Endothelial cell of umbilical vein (primary cell): ENCODE results near the gene FAM3C. TPM values are rescaled to one million over a fixed set of nuclear protein-coding genes. Genes with fewer than 3 reads are reported as not detected.

Experiments
- BruUV-seq: library from RNA; stranded (reverse); fragments of 400-500 nt; replicated peaks from 2 replicates; lab custom pipeline; 2021; lab: Mats Ljungman, UMichigan
- CTCF ChIA-PET: fragments of 300-600, 350-600 bp; sonication (Branson Sonifier 250); formaldehyde crosslinking; loops from one replicate; lab custom pipeline; 2021; ENCODE audit warnings: antibody characterized with exemption, inconsistent platforms; lab: Charles Lee
- POLR2A ChIA-PET: fragments of 300-600, 350-600 bp; sonication (Branson Sonifier 250); formaldehyde crosslinking; loops from one replicate; lab custom pipeline; 2021; ENCODE audit warnings: antibody characterized with exemption, inconsistent platforms; lab: Charles Lee
- DNase-seq: peaks from one replicate; pipeline ENCODE4 v3.0.0-alpha.2; 2011; ENCODE audit warnings: low read depth, low spot score
- FAIRE-seq: peaks from 2 replicates; lab custom pipeline; 2011; peaks lifted over from hg19 to GRCh38; lab: Jason Lieb, UNC
- H2AFZ ChIP-seq: 2 replicates; pipeline ENCODE4 v1.6.0; 2012; ENCODE audit warnings: low read depth, low read length, control low read depth, inconsistent platforms
- H3K27ac ChIP-seq: 2 replicates; pipeline ENCODE4 v1.5.1; 2011; ENCODE audit warnings: low read depth, mild to moderate bottlenecking, control low read depth, low read length, moderate library complexity; ENCODE audit not compliant: insufficient read depth
- H3K27me3 ChIP-seq, 2 experiments: 2 replicates each; pipeline versions ENCODE4 v1.6.0 to v1.6.1; 2011; ENCODE audit warnings: low read length in 2 of 2, mixed read lengths in 1 of 2; ENCODE audit not compliant: control insufficient read depth in 2 of 2, insufficient read depth in 2 of 2
- H3K36me3 ChIP-seq, 2 experiments: 2 replicates in 1 of 2; 3 replicates in 1 of 2; pipeline ENCODE4 v1.5.1; 2011; ENCODE audit warnings: low read length in 2 of 2, mild to moderate bottlenecking in 1 of 2, moderate library complexity in 1 of 2; ENCODE audit not compliant: control insufficient read depth in 2 of 2, insufficient read depth in 2 of 2; ENCODE audit errors: extremely low read depth in 1 of 2
- H3K4me1 ChIP-seq: 3 replicates; pipeline ENCODE4 v1.5.1; 2011; ENCODE audit warnings: mild to moderate bottlenecking, low read length; ENCODE audit not compliant: control insufficient read depth, insufficient read depth; ENCODE audit errors: extremely low read depth
- H3K4me2 ChIP-seq: 2 replicates; pipeline ENCODE4 v1.6.1; 2011; ENCODE audit warnings: low read length, control low read depth, mixed read lengths; ENCODE audit not compliant: insufficient read depth
- H3K4me3 ChIP-seq, 3 experiments: fragments of 200-600 bp in 1 of 3; sonication (generic), shearing (Covaris generic) in 1 of 3; replicated peaks in 1 of 3; 2 replicates each; pipeline ENCODE4 v1.5.1; 2011 to 2016; ENCODE audit warnings: control low read depth in 3 of 3, low read length in 3 of 3, mild to moderate bottlenecking in 2 of 3, inconsistent platforms in 1 of 3, low read depth in 1 of 3, moderate library complexity in 1 of 3; ENCODE audit not compliant: insufficient read depth in 1 of 3
- H3K79me2 ChIP-seq: 2 replicates; pipeline ENCODE4 v1.6.0; 2012; ENCODE audit warnings: low read length, inconsistent platforms; ENCODE audit not compliant: control insufficient read depth, insufficient read depth
- H3K9ac ChIP-seq: replicated peaks from 2 replicates; pipeline ENCODE3; 2011; ENCODE audit warnings: low read length, control low read depth; ENCODE audit not compliant: insufficient read depth; ENCODE audit errors: extremely low read depth
- H3K9me1 ChIP-seq: replicated peaks from 3 replicates; pipeline ENCODE4 v1.6.0; 2011; ENCODE audit warnings: mild to moderate bottlenecking, low read length; ENCODE audit not compliant: control insufficient read depth, insufficient read depth; ENCODE audit errors: extremely low read depth
- H3K9me3 ChIP-seq: replicated peaks from 2 replicates; pipeline ENCODE4 v1.5.1; 2012; ENCODE audit warnings: low read length, inconsistent platforms; ENCODE audit not compliant: control insufficient read depth, insufficient read depth
- H4K20me1 ChIP-seq: replicated peaks from 2 replicates; pipeline ENCODE3; 2011; ENCODE audit warnings: mild to moderate bottlenecking, low read length; ENCODE audit not compliant: control insufficient read depth, insufficient read depth; ENCODE audit errors: extremely low read depth
- EZH2 ChIP-seq: IDR thresholded peaks from 2 replicates; pipeline ENCODE4 v1.6.1; 2012; ENCODE audit warnings: borderline replicate concordance, low read depth, mild to moderate bottlenecking, moderate library complexity, low read length, inconsistent platforms; ENCODE audit not compliant: severe bottlenecking
- FOS ChIP-seq: IDR thresholded peaks from 2 replicates; pipeline ENCODE4 v1.6.1; 2011; ENCODE audit warnings: mild to moderate bottlenecking, low read length, moderate library complexity, borderline replicate concordance; ENCODE audit not compliant: insufficient read depth
- GATA2 ChIP-seq: IDR thresholded peaks from 2 replicates; pipeline ENCODE4 v1.7.0; 2011; ENCODE audit warnings: low read depth, mild to moderate bottlenecking, moderate library complexity, mixed read lengths, low read length; ENCODE audit not compliant: insufficient read length, insufficient read depth
- JUN ChIP-seq: IDR thresholded peaks from 2 replicates; pipeline ENCODE4 v1.6.1; 2011; ENCODE audit warnings: borderline replicate concordance, low read depth; ENCODE audit not compliant: insufficient read length, insufficient read depth
- MYC ChIP-seq: IDR thresholded peaks from one replicate; pipeline ENCODE4 v1.6.1; 2011; ENCODE audit warnings: mild to moderate bottlenecking, low read depth, low read length
- POLR2A ChIP-seq: IDR thresholded peaks from 2 replicates; pipeline ENCODE4 v1.6.1; 2012; ENCODE audit warnings: low read depth, mild to moderate bottlenecking, control low read depth, low read length
- POLR2AphosphoS5 ChIP-seq: IDR thresholded peaks from 2 replicates; pipeline ENCODE4 v1.6.1; 2012; ENCODE audit warnings: low read depth, mild to moderate bottlenecking, control low read depth, low read length, moderate library complexity; ENCODE audit not compliant: insufficient read depth
- dilution Hi-C: fragments of 300-500 bp; cut with MboI; formaldehyde crosslinking; loops from one replicate; pipeline ENCODE4 v1.15.0; 2019; ENCODE audit warnings: low sequenced_read_pairs; ENCODE audit not compliant: extremely low pct_ligation_motif_present
- intact Hi-C: fragments of 100-400 bp; cut with micrococcal nuclease; formaldehyde crosslinking; loops from one replicate; pipeline ENCODE4 v1.10.0; 2022
- polyA plus RNA-seq, 4 experiments: library from polyadenylated mRNA; depleted of rRNA in 3 of 4; stranded (reverse) in 3 of 4; unstranded in 1 of 4; fragments of >200 nt; gene quantifications; 2 replicates each; pipeline versions ENCODE4 v1.2.1 to v1.2.3, GENCODE V29; 2011 to 2012; ENCODE audit warnings: missing spikeins in 1 of 4
- total RNA-seq: library from RNA; stranded (reverse); gene quantifications from 2 replicates; pipeline ENCODE4 v1.2.3, GENCODE V29; 2021
- TF ChIP-seq, protein P1 (sequence below): IDR thresholded peaks from 2 replicates; pipeline ENCODE4 v1.6.1; 2011; ENCODE audit not compliant: insufficient read depth, insufficient read length
- TF ChIP-seq, protein P2 (sequence below), 2 donors: IDR thresholded peaks; 1 replicate in 1 of 2; 2 replicates in 1 of 2; pipeline ENCODE4 v1.5.1; 2011; ENCODE audit warnings: low read length in 2 of 2, mild to moderate bottlenecking in 2 of 2, moderate library complexity in 2 of 2, control low read depth in 1 of 2, inconsistent platforms in 1 of 2, low read depth in 1 of 2; ENCODE audit not compliant: insufficient read depth in 1 of 2; ENCODE audit errors: extremely low read depth in 1 of 2

FAM3C gene
- total and polyA plus RNA-seq, 2 donors (not counting 3 experiments of a cell fraction or from before 2014, with no cell fraction given) = 20.2 to 50.0 TPM

DNA sequence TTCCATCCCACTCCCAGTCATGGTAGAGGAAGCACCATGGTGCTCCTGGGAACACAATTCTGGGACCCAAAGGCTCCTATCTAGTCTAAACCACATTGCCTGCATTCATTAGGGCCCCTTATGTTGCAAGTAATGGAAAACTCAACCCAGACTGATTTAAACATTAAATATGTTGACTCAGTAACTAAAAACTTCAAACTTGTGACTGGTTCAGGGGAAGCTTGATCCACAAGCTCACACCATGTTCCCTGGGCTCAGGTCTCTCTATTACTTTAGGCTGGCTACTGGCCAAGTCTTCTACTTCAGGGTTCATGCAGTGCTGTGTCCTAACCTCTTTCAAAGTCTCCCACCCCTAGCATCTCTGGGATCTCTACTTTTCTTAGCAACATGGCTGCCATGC lies 54.2 kb downstream of the FAM3C start:
- Histone ChIP-seq H4K20me1 (no peaks in the 10 kb centered on the region), H2AFZ (no peak overlapping the region), H3K27ac (no peak overlapping the region), H3K4me3 (no peak overlapping the region), H3K27me3 (peaks cover 0 to 2% of the 10 kb centered on the region in 2 experiments), H3K79me2 (no peaks in the 10 kb centered on the region), H3K9me1 (no peaks in the 10 kb centered on the region), H3K9me3 (no peaks in the 10 kb centered on the region), H3K36me3 (no peaks in the 10 kb centered on the region), H3K4me2 (no peak overlapping the region), H3K4me1 (peaks cover 6% of the 10 kb centered on the region), H3K9ac (no peak overlapping the region)
- intact Hi-C loops (no loop called here), dilution Hi-C loops (no loop called here)
- POLR2A ChIA-PET = no interaction called here
- CTCF ChIA-PET = interaction anchor here (1.3 to 1.5 kb wide), 2 partner anchors 9 to 18 kb away, joined by 3 to 5 read pairs; no protein-coding TSS in a partner anchor
- DNase-seq (no peak), FAIRE-seq (no peak)
- TF ChIP-seq, protein P1, sequence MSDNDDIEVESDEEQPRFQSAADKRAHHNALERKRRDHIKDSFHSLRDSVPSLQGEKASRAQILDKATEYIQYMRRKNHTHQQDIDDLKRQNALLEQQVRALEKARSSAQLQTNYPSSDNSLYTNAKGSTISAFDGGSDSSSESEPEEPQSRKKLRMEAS = no peak
- TF ChIP-seq GATA2 = no peak
- no peak for TF ChIP-seq POLR2A
- TF ChIP-seq FOS = no peak
- TF ChIP-seq, protein P2, sequence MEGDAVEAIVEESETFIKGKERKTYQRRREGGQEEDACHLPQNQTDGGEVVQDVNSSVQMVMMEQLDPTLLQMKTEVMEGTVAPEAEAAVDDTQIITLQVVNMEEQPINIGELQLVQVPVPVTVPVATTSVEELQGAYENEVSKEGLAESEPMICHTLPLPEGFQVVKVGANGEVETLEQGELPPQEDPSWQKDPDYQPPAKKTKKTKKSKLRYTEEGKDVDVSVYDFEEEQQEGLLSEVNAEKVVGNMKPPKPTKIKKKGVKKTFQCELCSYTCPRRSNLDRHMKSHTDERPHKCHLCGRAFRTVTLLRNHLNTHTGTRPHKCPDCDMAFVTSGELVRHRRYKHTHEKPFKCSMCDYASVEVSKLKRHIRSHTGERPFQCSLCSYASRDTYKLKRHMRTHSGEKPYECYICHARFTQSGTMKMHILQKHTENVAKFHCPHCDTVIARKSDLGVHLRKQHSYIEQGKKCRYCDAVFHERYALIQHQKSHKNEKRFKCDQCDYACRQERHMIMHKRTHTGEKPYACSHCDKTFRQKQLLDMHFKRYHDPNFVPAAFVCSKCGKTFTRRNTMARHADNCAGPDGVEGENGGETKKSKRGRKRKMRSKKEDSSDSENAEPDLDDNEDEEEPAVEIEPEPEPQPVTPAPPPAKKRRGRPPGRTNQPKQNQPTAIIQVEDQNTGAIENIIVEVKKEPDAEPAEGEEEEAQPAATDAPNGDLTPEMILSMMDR (IDR thresholded peaks at IDR 0.05; ENCODE audit: extremely low read depth in 1 of 2, insufficient read depth in 1 of 2, low read depth in 1 of 2, low read length in 2 of 2) = no peak
- TF ChIP-seq JUN = no peak
- TF ChIP-seq EZH2 = no peak
- TF ChIP-seq MYC = no peak
- no peak for TF ChIP-seq POLR2AphosphoS5
- BruUV-seq = no TSS peak
